ENCODE results near the gene TTLL1.
A peak's percentile ranks its signal among the peaks of the same experiment; 100 is the strongest.

Gene TTLL1

GRCh38 chr22:42993651-42994275, 95.4 kb downstream of the TTLL1 start:
- no peak for DNase-seq (ENCODE audit: low spot score)

- no peak for DNase-seq (ENCODE audit: low spot score)
Measured at GRCh38 chr22:42992886-42993479, 96.2 kb downstream of the TTLL1 start.

DNA sequence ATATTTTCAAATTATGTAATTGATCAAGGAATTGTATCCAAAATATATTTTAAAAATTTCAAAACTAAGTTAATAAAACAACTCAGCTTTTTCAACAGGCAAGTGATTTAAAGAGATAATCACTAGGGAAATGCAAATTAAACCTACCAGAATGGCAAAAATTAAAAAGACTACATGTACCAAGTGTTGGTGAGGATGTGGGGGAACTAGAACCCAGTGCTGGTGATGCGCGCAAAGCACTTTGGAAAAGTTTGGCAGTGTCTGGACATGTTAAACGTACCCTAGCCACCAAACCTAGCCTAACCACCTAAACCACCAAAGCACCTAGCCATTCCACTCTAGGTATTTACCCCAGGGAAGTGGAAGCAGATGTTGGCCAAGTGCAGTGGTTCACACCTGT, 97.1 kb downstream of the TTLL1 start:
- DNase-seq (ENCODE audit: low spot score): no peak

GRCh38 chr22:42991010-42991651, 98.1 kb downstream of the TTLL1 start:
- DNase-seq (ENCODE audit: low spot score): peak; percentile 31

- DNase-seq (ENCODE audit: low spot score): peak; percentile 90
Measured at GRCh38 chr22:42990131-42990838, 98.9 kb downstream of the TTLL1 start.
